GM12874 (cell line): Measurements from ENCODE around the gene MYOD1.

Experiments
- TF ChIP-seq, protein P1 (sequence below): IDR thresholded peaks from 2 replicates; pipeline ENCODE4 v1.5.1; 2011; ENCODE audit warnings: low read depth, mild to moderate bottlenecking, control low read depth, low read length, moderate library complexity; ENCODE audit not compliant: insufficient read depth

MYOD1 gene

DNA sequence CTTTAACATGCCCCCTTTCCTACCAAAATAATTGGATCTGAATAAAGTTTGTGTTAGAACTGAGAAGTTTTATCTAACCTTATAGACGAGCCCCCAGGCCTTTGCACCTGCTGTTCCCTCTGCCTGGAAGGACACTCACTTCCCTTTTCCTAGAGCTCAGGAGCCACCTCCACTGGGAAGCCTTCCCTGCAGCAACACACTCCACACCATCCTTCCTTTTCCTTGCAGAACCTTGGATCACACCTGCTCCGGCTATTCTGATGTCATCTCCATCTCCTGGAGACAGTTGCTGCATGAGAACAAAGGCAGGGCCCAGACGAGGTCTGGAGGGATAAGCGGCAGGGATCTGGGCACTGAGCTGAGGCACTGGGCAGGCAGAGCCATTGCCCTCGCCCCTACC lies 22.6 kb upstream of the MYOD1 start:
- TF ChIP-seq, protein P1, sequence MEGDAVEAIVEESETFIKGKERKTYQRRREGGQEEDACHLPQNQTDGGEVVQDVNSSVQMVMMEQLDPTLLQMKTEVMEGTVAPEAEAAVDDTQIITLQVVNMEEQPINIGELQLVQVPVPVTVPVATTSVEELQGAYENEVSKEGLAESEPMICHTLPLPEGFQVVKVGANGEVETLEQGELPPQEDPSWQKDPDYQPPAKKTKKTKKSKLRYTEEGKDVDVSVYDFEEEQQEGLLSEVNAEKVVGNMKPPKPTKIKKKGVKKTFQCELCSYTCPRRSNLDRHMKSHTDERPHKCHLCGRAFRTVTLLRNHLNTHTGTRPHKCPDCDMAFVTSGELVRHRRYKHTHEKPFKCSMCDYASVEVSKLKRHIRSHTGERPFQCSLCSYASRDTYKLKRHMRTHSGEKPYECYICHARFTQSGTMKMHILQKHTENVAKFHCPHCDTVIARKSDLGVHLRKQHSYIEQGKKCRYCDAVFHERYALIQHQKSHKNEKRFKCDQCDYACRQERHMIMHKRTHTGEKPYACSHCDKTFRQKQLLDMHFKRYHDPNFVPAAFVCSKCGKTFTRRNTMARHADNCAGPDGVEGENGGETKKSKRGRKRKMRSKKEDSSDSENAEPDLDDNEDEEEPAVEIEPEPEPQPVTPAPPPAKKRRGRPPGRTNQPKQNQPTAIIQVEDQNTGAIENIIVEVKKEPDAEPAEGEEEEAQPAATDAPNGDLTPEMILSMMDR, result no peak

DNA sequence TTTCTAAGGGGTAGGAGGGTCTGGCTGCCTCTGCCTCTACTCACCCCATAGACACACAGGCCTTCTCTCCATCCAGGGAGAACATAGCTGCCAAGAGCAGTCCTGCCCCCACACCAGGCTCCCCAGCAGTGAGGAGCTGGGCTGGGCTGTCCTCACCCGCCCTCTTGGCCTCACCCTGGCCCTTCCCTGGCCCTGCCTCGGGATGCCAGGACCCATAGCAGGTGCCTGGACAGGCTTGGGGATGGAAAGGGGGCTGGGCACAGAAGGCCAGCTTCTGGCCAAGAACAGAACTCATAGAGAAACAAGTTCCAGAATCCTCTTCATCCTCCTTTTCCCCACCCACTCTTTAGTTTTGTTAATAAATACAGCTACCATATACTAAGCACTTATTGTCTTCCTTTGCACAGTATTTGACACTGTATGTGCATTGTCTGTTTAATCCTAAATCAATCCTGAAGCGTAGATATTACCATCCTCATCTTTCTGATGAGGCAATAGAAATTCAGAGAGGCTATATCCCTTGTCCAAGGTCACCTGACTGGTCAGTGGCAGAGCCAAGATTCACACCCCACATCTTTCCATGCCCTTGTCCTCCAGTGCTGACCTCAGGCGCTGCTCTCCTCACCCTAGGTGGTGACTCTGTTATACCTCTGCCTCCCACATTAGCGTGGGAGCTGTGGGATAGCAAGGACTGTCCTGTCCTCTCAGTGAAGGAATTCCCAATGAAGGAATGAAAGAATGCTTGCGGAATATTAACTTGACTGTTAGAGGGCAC lies 22.0 kb upstream of the MYOD1 start:
- TF ChIP-seq, protein P1, result no peak

DNA sequence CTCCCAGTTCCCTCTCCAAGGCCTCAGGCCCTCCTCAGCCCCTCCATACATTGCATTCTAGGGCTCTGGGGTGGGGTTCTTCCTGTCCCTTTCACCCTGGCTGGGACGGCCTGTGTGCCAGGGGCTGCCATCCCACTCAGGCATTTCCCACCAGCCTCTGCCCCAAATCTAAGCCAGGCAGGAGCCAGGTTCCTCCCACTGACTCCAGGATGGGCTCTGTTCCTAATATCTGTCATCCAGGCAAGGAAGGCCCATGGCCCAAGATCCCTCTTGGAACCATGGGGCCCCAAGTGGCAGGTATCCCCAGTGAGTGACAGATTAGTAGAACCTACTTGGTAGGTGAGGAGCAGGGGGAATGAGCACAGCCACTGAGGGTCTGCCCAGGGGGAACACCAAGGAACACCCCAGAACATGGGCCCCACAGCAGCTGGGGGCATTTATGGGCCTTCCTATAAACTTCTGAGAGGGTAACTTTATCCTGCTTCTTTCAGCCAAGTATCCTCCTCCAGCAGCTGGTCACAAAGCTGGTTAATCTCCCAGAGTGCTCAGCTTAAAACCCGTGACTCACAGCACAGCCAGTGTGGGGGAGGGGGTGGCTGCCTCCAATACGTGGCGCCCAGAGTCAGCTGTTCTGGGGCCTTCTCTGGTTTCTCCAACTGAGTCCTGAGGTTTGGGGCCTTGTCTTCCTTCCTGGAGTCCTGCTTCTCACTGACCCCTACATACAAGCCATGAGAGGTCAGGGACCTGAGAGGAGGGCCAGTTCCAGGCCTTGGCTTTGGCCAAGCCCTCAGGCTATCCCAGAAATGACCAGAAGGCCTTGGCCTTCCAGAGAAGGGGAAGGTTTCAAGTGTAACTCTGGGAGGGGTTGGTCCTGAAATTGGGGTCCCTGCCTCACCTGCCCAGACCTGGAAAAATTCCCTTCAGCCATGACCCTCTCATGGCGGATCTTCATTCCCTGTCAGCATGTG lies 19.9 kb upstream of the MYOD1 start:
- TF ChIP-seq, protein P1, result no peak

DNA sequence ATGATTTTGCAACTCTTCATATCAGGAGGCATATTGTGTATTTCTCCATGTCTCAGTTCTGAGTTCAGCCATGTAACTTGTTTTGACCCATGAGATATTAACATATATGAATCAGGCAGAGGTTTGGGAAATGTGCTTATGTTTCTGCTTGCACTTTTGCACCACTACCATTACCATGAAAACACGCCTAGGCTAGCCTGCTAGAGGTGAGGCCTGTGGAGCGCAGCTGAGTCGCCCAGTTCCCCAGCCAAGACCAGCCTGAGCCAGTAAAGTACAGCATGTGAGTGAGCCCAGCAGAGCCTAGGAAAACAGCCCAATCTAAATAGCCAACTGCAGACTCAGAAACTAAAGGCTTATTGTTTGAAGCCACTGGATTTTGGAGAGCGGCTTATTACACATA lies 18.4 kb upstream of the MYOD1 start:
- TF ChIP-seq, protein P1, result no peak

DNA sequence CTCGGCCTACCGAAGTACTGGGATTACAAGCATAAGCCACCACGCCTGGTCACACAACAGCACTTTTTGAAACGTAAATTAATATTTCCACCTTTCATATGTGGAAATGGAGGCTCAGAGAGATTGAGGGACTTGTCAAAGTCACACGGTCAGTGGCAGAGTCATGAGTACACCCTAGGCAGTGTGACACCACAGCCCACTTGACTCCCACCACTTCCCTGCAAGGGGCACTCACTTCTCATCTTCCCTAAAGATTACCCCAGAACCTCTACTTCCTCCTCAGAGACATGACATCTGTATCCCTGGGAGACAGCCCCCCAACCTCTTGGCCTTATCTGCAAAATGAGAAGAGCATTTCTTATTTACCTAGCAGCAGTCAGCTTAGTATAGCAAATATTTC lies 16.5 kb upstream of the MYOD1 start:
- TF ChIP-seq, protein P1, result no peak

DNA sequence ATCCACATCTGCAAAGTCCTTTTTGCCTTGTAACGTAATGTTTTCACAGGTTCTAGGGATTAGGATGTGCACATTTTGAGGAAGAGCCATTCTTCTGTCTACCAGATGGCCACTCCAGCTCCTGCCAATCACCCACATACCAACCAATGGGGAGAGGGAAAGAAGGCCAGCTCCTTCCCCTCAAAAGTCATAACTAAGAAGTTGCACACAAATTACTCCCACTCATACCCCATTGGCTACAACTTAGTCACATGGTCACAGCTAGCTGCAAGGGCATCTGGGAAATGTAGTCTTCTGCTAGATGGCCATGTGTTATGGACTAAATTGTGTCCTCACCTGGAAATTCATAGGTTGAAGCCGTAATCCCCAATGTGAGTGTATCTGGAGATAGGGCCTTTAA lies 15.4 kb upstream of the MYOD1 start:
- TF ChIP-seq, protein P1, result no peak

DNA sequence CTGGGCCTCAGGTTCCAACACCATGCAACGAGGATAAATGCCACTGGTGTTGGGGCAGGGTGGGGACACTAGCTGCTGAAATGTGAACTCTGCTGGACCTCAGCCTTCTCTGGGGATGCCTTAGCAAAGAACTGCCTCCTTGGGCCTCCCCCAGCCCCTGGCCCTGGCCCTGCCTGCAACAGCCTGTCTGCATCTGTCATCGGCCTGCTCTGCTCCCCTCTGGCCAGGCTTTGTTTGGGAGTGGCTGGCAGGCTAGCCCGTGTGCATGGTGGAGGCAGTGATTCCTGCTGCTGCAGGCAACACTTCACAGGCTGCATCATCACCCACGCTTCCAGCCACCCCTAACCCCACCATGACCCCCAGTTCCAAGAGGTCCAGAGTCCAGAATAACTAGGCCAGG lies 11.5 kb upstream of the MYOD1 start:
- TF ChIP-seq, protein P1, result no peak
